Endothelial cell of umbilical vein (primary cell): ENCODE measurements around the gene PLA2G5. TPM values are rescaled to one million over a fixed set of nuclear protein-coding genes. Genes with fewer than 3 reads are reported as not detected.

Experiments
- BruUV-seq: library from RNA; stranded (reverse); fragments of 400-500 nt; replicated peaks from 2 replicates; lab custom pipeline; 2021; lab: Mats Ljungman, UMichigan
- CTCF ChIA-PET: fragments of 300-600, 350-600 bp; sonication (Branson Sonifier 250); formaldehyde crosslinking; loops from one replicate; lab custom pipeline; 2021; ENCODE audit warnings: antibody characterized with exemption, inconsistent platforms; lab: Charles Lee
- POLR2A ChIA-PET: fragments of 300-600, 350-600 bp; sonication (Branson Sonifier 250); formaldehyde crosslinking; loops from one replicate; lab custom pipeline; 2021; ENCODE audit warnings: antibody characterized with exemption, inconsistent platforms; lab: Charles Lee
- DNase-seq: peaks from one replicate; pipeline ENCODE4 v3.0.0-alpha.2; 2011; ENCODE audit warnings: low read depth, low spot score
- FAIRE-seq: peaks from 2 replicates; lab custom pipeline; 2011; peaks lifted over from hg19 to GRCh38; lab: Jason Lieb, UNC
- H2AFZ ChIP-seq: 2 replicates; pipeline ENCODE4 v1.6.0; 2012; ENCODE audit warnings: low read depth, low read length, control low read depth, inconsistent platforms
- H3K27ac ChIP-seq: 2 replicates; pipeline ENCODE4 v1.5.1; 2011; ENCODE audit warnings: low read depth, mild to moderate bottlenecking, control low read depth, low read length, moderate library complexity; ENCODE audit not compliant: insufficient read depth
- H3K27me3 ChIP-seq, 2 experiments: 2 replicates each; pipeline versions ENCODE4 v1.6.0 to v1.6.1; 2011; ENCODE audit warnings: low read length in 2 of 2, mixed read lengths in 1 of 2; ENCODE audit not compliant: control insufficient read depth in 2 of 2, insufficient read depth in 2 of 2
- H3K36me3 ChIP-seq, 2 experiments: 2 replicates in 1 of 2; 3 replicates in 1 of 2; pipeline ENCODE4 v1.5.1; 2011; ENCODE audit warnings: low read length in 2 of 2, mild to moderate bottlenecking in 1 of 2, moderate library complexity in 1 of 2; ENCODE audit not compliant: control insufficient read depth in 2 of 2, insufficient read depth in 2 of 2; ENCODE audit errors: extremely low read depth in 1 of 2
- H3K4me1 ChIP-seq: 3 replicates; pipeline ENCODE4 v1.5.1; 2011; ENCODE audit warnings: mild to moderate bottlenecking, low read length; ENCODE audit not compliant: control insufficient read depth, insufficient read depth; ENCODE audit errors: extremely low read depth
- H3K4me2 ChIP-seq: 2 replicates; pipeline ENCODE4 v1.6.1; 2011; ENCODE audit warnings: low read length, control low read depth, mixed read lengths; ENCODE audit not compliant: insufficient read depth
- H3K4me3 ChIP-seq, 3 experiments: fragments of 200-600 bp in 1 of 3; sonication (generic), shearing (Covaris generic) in 1 of 3; replicated peaks in 1 of 3; 2 replicates each; pipeline ENCODE4 v1.5.1; 2011 to 2016; ENCODE audit warnings: control low read depth in 3 of 3, low read length in 3 of 3, mild to moderate bottlenecking in 2 of 3, inconsistent platforms in 1 of 3, low read depth in 1 of 3, moderate library complexity in 1 of 3; ENCODE audit not compliant: insufficient read depth in 1 of 3
- H3K79me2 ChIP-seq: 2 replicates; pipeline ENCODE4 v1.6.0; 2012; ENCODE audit warnings: low read length, inconsistent platforms; ENCODE audit not compliant: control insufficient read depth, insufficient read depth
- H3K9ac ChIP-seq: replicated peaks from 2 replicates; pipeline ENCODE3; 2011; ENCODE audit warnings: low read length, control low read depth; ENCODE audit not compliant: insufficient read depth; ENCODE audit errors: extremely low read depth
- H3K9me1 ChIP-seq: replicated peaks from 3 replicates; pipeline ENCODE4 v1.6.0; 2011; ENCODE audit warnings: mild to moderate bottlenecking, low read length; ENCODE audit not compliant: control insufficient read depth, insufficient read depth; ENCODE audit errors: extremely low read depth
- H3K9me3 ChIP-seq: replicated peaks from 2 replicates; pipeline ENCODE4 v1.5.1; 2012; ENCODE audit warnings: low read length, inconsistent platforms; ENCODE audit not compliant: control insufficient read depth, insufficient read depth
- H4K20me1 ChIP-seq: replicated peaks from 2 replicates; pipeline ENCODE3; 2011; ENCODE audit warnings: mild to moderate bottlenecking, low read length; ENCODE audit not compliant: control insufficient read depth, insufficient read depth; ENCODE audit errors: extremely low read depth
- CTCF ChIP-seq, 2 donors: IDR thresholded peaks; 1 replicate in 1 of 2; 2 replicates in 1 of 2; pipeline ENCODE4 v1.5.1; 2011; ENCODE audit warnings: low read length in 2 of 2, mild to moderate bottlenecking in 2 of 2, moderate library complexity in 2 of 2, control low read depth in 1 of 2, inconsistent platforms in 1 of 2, low read depth in 1 of 2; ENCODE audit not compliant: insufficient read depth in 1 of 2; ENCODE audit errors: extremely low read depth in 1 of 2
- EZH2 ChIP-seq: IDR thresholded peaks from 2 replicates; pipeline ENCODE4 v1.6.1; 2012; ENCODE audit warnings: borderline replicate concordance, low read depth, mild to moderate bottlenecking, moderate library complexity, low read length, inconsistent platforms; ENCODE audit not compliant: severe bottlenecking
- FOS ChIP-seq: IDR thresholded peaks from 2 replicates; pipeline ENCODE4 v1.6.1; 2011; ENCODE audit warnings: mild to moderate bottlenecking, low read length, moderate library complexity, borderline replicate concordance; ENCODE audit not compliant: insufficient read depth
- GATA2 ChIP-seq: IDR thresholded peaks from 2 replicates; pipeline ENCODE4 v1.7.0; 2011; ENCODE audit warnings: low read depth, mild to moderate bottlenecking, moderate library complexity, mixed read lengths, low read length; ENCODE audit not compliant: insufficient read length, insufficient read depth
- JUN ChIP-seq: IDR thresholded peaks from 2 replicates; pipeline ENCODE4 v1.6.1; 2011; ENCODE audit warnings: borderline replicate concordance, low read depth; ENCODE audit not compliant: insufficient read length, insufficient read depth
- MAX ChIP-seq: IDR thresholded peaks from 2 replicates; pipeline ENCODE4 v1.6.1; 2011; ENCODE audit not compliant: insufficient read depth, insufficient read length
- MYC ChIP-seq: IDR thresholded peaks from one replicate; pipeline ENCODE4 v1.6.1; 2011; ENCODE audit warnings: mild to moderate bottlenecking, low read depth, low read length
- POLR2A ChIP-seq: IDR thresholded peaks from 2 replicates; pipeline ENCODE4 v1.6.1; 2012; ENCODE audit warnings: low read depth, mild to moderate bottlenecking, control low read depth, low read length
- POLR2AphosphoS5 ChIP-seq: IDR thresholded peaks from 2 replicates; pipeline ENCODE4 v1.6.1; 2012; ENCODE audit warnings: low read depth, mild to moderate bottlenecking, control low read depth, low read length, moderate library complexity; ENCODE audit not compliant: insufficient read depth
- dilution Hi-C: fragments of 300-500 bp; cut with MboI; formaldehyde crosslinking; loops from one replicate; pipeline ENCODE4 v1.15.0; 2019; ENCODE audit warnings: low sequenced_read_pairs; ENCODE audit not compliant: extremely low pct_ligation_motif_present
- intact Hi-C: fragments of 100-400 bp; cut with micrococcal nuclease; formaldehyde crosslinking; loops from one replicate; pipeline ENCODE4 v1.10.0; 2022
- polyA plus RNA-seq, 4 experiments: library from polyadenylated mRNA; depleted of rRNA in 3 of 4; stranded (reverse) in 3 of 4; unstranded in 1 of 4; fragments of >200 nt; gene quantifications; 2 replicates each; pipeline versions ENCODE4 v1.2.1 to v1.2.3, GENCODE V29; 2011 to 2012; ENCODE audit warnings: missing spikeins in 1 of 4
- total RNA-seq: library from RNA; stranded (reverse); gene quantifications from 2 replicates; pipeline ENCODE4 v1.2.3, GENCODE V29; 2021

PLA2G5 gene
- total and polyA plus RNA-seq, 2 donors (not counting 3 experiments of a cell fraction or from before 2014, with no cell fraction given) = 0.06 TPM; not detected in 1

- no peaks in the 10 kb centered on the region for H3K9me1 ChIP-seq
- DNase-seq (no peak), FAIRE-seq (no peak)
- H3K4me2 ChIP-seq = no peak overlapping the region
- dilution Hi-C loops (no loop called here), intact Hi-C loops (no loop called here)
- no peak overlapping the region for H3K4me3 ChIP-seq
- H3K9me3 ChIP-seq = no peaks in the 10 kb centered on the region
- no peak overlapping the region for H3K9ac ChIP-seq
- H3K36me3 ChIP-seq = no peaks in the 10 kb centered on the region
- no peak for TF ChIP-seq EZH2
- TF ChIP-seq POLR2AphosphoS5 = no peak
- TF ChIP-seq FOS = no peak
- no peak for TF ChIP-seq MAX
- TF ChIP-seq JUN = no peak
- no peak for TF ChIP-seq MYC
- no peak for TF ChIP-seq POLR2A
- no peak for TF ChIP-seq GATA2
- TF ChIP-seq CTCF (IDR thresholded peaks at IDR 0.05; ENCODE audit: extremely low read depth in 1 of 2, insufficient read depth in 1 of 2, low read depth in 1 of 2, low read length in 2 of 2) = no peak
- no peaks in the 10 kb centered on the region for H4K20me1 ChIP-seq
- no peaks in the 10 kb centered on the region for H3K4me1 ChIP-seq
- ChIA-PET CTCF (no interaction called here), POLR2A (no interaction called here)
- no peak overlapping the region for H3K27ac ChIP-seq
- H3K79me2 ChIP-seq = no peaks in the 10 kb centered on the region
- BruUV-seq = no TSS peak
- peaks cover 0 to 4% of the 10 kb centered on the region in 2 experiments for H3K27me3 ChIP-seq
- H2AFZ ChIP-seq = no peak overlapping the region
These were observed 34.9 kb upstream of the PLA2G5 start for GRCh38 chr1:20035114-20035513.
